ENCODE measurements around the gene ABCC1.
"Not testable (repeated sequence)": the region's sequence is repeated elsewhere in the genome, so short reads cannot be mapped to it uniquely, and the experiment has no call there.

Gene ABCC1

DNA sequence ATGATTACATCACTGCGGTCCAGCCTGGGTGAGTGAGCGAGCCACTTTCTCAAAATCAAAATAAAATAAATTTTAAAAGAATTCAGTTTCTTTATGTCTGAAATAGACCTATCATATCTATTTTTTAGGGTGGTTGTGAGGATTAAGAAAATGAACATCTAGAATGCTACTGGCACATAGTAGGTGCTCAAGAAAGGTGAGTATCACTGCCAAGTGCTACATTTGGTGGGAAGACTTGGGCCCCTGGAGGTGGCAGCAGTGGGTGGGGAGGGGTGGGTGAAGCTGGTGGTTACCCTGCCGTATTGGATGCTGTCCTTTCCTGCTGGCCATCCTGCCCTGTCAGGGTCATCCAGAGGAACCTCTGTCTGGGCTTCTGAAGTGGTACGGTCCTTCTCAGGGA, 223.6 kb downstream of the ABCC1 start:
- Histone ChIP-seq H2AFZ (ENCODE audit: low read depth, low read length) (no peak overlapping the region), H3K4me1 (ENCODE audit: insufficient read depth, low read length) (no peaks in the 10 kb centered on the region), H4K20me1 (ENCODE audit: insufficient read depth, low read length) (no peaks in the 10 kb centered on the region), H3K36me3 (ENCODE audit: insufficient read depth, low read length) (no peaks in the 10 kb centered on the region), H3K79me2 (ENCODE audit: insufficient read depth, low read length) (no peaks in the 10 kb centered on the region), H3K9ac (ENCODE audit: low read depth, low read length) (no peak overlapping the region), H3K27ac (ENCODE audit: low read length) (no peak overlapping the region), H3K27me3 (ENCODE audit: insufficient read depth, low read length, poor library complexity) (no peaks in the 10 kb centered on the region), H3K9me3 (ENCODE audit: insufficient read depth, low read length, severe bottlenecking) (no peaks in the 10 kb centered on the region), H3K4me3 (ENCODE audit: low read depth in 1 of 2, low read length in 2 of 2) (no peak overlapping the region), H3K4me2 (ENCODE audit: insufficient read depth, low read length) (no peak overlapping the region)
- no peak for TF ChIP-seq EZH2 (IDR thresholded peaks at IDR 0.05; ENCODE audit: borderline replicate concordance, low read depth, low read length, severe bottlenecking)
- TF ChIP-seq, protein P1, sequence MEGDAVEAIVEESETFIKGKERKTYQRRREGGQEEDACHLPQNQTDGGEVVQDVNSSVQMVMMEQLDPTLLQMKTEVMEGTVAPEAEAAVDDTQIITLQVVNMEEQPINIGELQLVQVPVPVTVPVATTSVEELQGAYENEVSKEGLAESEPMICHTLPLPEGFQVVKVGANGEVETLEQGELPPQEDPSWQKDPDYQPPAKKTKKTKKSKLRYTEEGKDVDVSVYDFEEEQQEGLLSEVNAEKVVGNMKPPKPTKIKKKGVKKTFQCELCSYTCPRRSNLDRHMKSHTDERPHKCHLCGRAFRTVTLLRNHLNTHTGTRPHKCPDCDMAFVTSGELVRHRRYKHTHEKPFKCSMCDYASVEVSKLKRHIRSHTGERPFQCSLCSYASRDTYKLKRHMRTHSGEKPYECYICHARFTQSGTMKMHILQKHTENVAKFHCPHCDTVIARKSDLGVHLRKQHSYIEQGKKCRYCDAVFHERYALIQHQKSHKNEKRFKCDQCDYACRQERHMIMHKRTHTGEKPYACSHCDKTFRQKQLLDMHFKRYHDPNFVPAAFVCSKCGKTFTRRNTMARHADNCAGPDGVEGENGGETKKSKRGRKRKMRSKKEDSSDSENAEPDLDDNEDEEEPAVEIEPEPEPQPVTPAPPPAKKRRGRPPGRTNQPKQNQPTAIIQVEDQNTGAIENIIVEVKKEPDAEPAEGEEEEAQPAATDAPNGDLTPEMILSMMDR (IDR thresholded peaks at IDR 0.05; ENCODE audit: borderline replicate concordance, extremely low read depth, low read length, poor library complexity, severe bottlenecking), result no peak
- DNase-seq (no peak), ATAC-seq (ENCODE audit: insufficient read depth, low read depth) (no peak)

DNA sequence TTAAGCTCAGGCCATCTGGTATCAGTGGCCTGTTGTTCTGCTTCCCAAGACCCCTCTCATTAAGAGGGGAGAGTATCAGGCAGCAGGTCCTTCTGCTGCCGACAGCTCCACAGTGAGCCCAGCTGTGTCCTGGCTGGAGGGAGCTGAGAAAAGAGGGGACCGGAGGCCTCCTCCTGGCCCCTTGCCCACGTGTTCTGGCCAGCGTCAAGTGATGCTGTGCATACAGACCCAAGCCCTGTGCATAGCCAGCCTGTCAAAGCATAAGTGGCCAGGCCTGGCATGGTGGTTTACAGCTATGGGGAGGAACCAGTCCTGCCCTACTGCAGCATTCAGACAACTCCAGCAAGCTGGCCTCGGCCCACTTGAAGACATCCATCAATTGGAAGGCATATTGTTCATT, 225.9 kb downstream of the ABCC1 start:
- DNase-seq, result no peak
- Histone ChIP-seq H3K36me3 (ENCODE audit: insufficient read depth, low read length) (no peaks in the 10 kb centered on the region), H3K9ac (ENCODE audit: low read depth, low read length) (no peak overlapping the region), H4K20me1 (ENCODE audit: insufficient read depth, low read length) (no peaks in the 10 kb centered on the region), H2AFZ (ENCODE audit: low read depth, low read length) (no peak overlapping the region), H3K4me2 (ENCODE audit: insufficient read depth, low read length) (no peak overlapping the region), H3K79me2 (ENCODE audit: insufficient read depth, low read length) (no peaks in the 10 kb centered on the region), H3K27ac (ENCODE audit: low read length) (no peak overlapping the region), H3K4me1 (ENCODE audit: insufficient read depth, low read length) (no peaks in the 10 kb centered on the region), H3K9me3 (ENCODE audit: insufficient read depth, low read length, severe bottlenecking) (no peaks in the 10 kb centered on the region), H3K27me3 (ENCODE audit: insufficient read depth, low read length, poor library complexity) (no peaks in the 10 kb centered on the region), H3K4me3 (ENCODE audit: low read depth in 1 of 2, low read length in 2 of 2) (no peak overlapping the region)
- ATAC-seq (ENCODE audit: insufficient read depth, low read depth), result no peak
- no peak for TF ChIP-seq EZH2 (IDR thresholded peaks at IDR 0.05; ENCODE audit: borderline replicate concordance, low read depth, low read length, severe bottlenecking)
- TF ChIP-seq, protein P1 (IDR thresholded peaks at IDR 0.05; ENCODE audit: borderline replicate concordance, extremely low read depth, low read length, poor library complexity, severe bottlenecking), result no peak

DNA sequence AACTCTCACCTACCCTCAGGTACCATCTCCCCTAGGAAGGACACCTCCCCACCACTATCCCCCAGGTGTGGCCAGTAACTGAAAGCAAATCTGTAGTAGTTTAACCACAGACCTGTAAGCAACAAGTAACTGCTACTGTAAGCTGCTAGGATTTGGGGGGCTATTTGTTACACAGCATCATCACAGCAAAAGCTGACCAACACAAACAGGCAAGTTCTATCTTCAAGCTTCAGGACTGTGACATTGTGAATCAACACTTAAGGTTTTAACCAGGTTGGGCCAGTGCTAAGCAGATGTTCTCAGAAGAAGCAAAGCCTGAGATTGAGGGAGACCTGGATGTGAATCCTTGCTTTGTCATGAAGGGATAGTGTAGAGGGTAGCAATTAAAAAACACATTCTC, 226.9 kb downstream of the ABCC1 start:
- no peak for ATAC-seq (ENCODE audit: insufficient read depth, low read depth)

DNA sequence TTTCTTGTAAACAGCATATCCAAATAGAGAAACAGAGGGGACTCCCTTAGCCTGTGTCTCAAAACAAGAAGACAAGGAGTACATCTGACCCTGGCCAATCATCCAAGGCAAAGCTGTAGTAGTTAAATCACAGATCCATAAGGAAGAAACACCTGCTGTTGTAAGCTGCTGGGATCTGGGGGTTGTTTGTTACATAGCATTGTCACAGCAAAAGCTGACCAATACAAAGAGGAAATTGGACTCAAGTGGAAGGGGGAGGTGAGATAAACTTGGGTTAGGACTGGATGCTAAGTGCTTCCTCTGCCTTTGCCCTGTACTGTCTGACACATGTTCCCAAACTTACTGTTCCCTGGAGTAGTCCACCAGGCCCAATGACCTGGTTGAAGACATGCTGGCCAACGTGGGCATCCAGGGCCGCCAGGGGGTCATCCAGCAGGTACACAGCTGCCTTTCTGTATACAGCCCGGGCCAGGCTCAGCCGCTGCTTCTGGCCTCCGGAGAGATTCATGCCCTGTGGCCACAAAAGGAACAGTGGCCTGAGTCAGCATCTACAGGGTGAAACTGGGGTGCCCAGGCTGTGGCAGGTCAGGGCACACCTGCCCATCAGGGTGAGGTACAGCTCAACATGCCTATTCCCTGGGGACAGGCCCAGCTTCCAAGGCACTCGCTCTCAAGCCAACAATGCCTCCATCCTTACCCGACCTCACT, 229.2 kb downstream of the ABCC1 start:
- Histone ChIP-seq H3K9ac (ENCODE audit: low read depth, low read length) (no peak overlapping the region), H3K9me3 (ENCODE audit: insufficient read depth, low read length, severe bottlenecking) (no peaks in the 10 kb centered on the region), H3K4me3 (ENCODE audit: low read depth in 1 of 2, low read length in 2 of 2) (no peak overlapping the region), H3K36me3 (ENCODE audit: insufficient read depth, low read length) (no peaks in the 10 kb centered on the region), H4K20me1 (ENCODE audit: insufficient read depth, low read length) (no peaks in the 10 kb centered on the region), H3K27me3 (ENCODE audit: insufficient read depth, low read length, poor library complexity) (no peaks in the 10 kb centered on the region), H3K4me2 (ENCODE audit: insufficient read depth, low read length) (no peak overlapping the region), H3K4me1 (ENCODE audit: insufficient read depth, low read length) (no peaks in the 10 kb centered on the region), H3K27ac (ENCODE audit: low read length) (no peak overlapping the region), H2AFZ (ENCODE audit: low read depth, low read length) (no peak overlapping the region), H3K79me2 (ENCODE audit: insufficient read depth, low read length) (no peaks in the 10 kb centered on the region)
- ATAC-seq (ENCODE audit: insufficient read depth, low read depth) (no peak), DNase-seq (no peak)
- TF ChIP-seq, protein P1 (IDR thresholded peaks at IDR 0.05; ENCODE audit: borderline replicate concordance, extremely low read depth, low read length, poor library complexity, severe bottlenecking), result no peak
- no peak for TF ChIP-seq EZH2 (IDR thresholded peaks at IDR 0.05; ENCODE audit: borderline replicate concordance, low read depth, low read length, severe bottlenecking)

More for the DNA sequence above, 226.9 kb downstream of the ABCC1 start:
- H4K20me1 ChIP-seq (ENCODE audit: insufficient read depth, low read length), result no peaks in the 10 kb centered on the region
- no peak overlapping the region for H3K4me2 ChIP-seq (ENCODE audit: insufficient read depth, low read length)
- H2AFZ ChIP-seq (ENCODE audit: low read depth, low read length), result no peak overlapping the region
- H3K4me1 ChIP-seq (ENCODE audit: insufficient read depth, low read length), result no peaks in the 10 kb centered on the region
- H3K27me3 ChIP-seq (ENCODE audit: insufficient read depth, low read length, poor library complexity), result no peaks in the 10 kb centered on the region
- H3K9ac ChIP-seq (ENCODE audit: low read depth, low read length), result no peak overlapping the region
- H3K36me3 ChIP-seq (ENCODE audit: insufficient read depth, low read length), result no peaks in the 10 kb centered on the region
- no peaks in the 10 kb centered on the region for H3K79me2 ChIP-seq (ENCODE audit: insufficient read depth, low read length)
- no peak overlapping the region for H3K4me3 ChIP-seq (ENCODE audit: low read depth in 1 of 2, low read length in 2 of 2)
- H3K27ac ChIP-seq (ENCODE audit: low read length), result no peak overlapping the region
- no peaks in the 10 kb centered on the region for H3K9me3 ChIP-seq (ENCODE audit: insufficient read depth, low read length, severe bottlenecking)
- DNase-seq, result no peak
- no peak for TF ChIP-seq EZH2 (IDR thresholded peaks at IDR 0.05; ENCODE audit: borderline replicate concordance, low read depth, low read length, severe bottlenecking)

DNA sequence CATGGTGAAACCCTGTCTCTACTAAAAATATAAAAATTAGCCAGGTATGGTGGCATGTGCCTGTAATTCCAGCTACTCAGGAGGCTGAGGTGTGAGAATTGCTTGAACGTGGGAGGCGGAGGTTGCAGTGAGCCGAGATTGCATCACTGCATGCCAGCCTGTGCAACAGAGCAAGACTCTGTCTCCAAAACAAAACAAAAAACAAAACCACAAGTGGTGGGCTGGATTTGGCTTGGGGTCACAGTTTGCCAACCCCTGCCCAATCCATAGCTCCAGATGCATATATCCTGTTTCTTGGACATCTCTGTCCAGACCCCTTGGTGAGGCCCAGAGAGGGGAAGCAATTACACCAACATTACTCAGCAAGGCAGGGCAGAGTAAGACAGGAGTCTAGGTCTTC, 232.3 kb downstream of the ABCC1 start:
- not testable (repeated sequence) for H2AFZ ChIP-seq (ENCODE audit: low read depth, low read length); ATAC-seq (ENCODE audit: insufficient read depth, low read depth); H3K9ac ChIP-seq (ENCODE audit: low read depth, low read length)

More for the DNA sequence above, 232.3 kb downstream of the ABCC1 start:
- not testable (repeated sequence) for DNase-seq; H3K4me1 ChIP-seq (ENCODE audit: insufficient read depth, low read length); H3K4me3 ChIP-seq (ENCODE audit: low read depth in 1 of 2, low read length in 2 of 2); H3K27me3 ChIP-seq (ENCODE audit: insufficient read depth, low read length, poor library complexity); H3K4me2 ChIP-seq (ENCODE audit: insufficient read depth, low read length); H3K79me2 ChIP-seq (ENCODE audit: insufficient read depth, low read length); H3K36me3 ChIP-seq (ENCODE audit: insufficient read depth, low read length); H3K27ac ChIP-seq (ENCODE audit: low read length); H3K9me3 ChIP-seq (ENCODE audit: insufficient read depth, low read length, severe bottlenecking); H4K20me1 ChIP-seq (ENCODE audit: insufficient read depth, low read length)

Measured in DND-41 (cell line).